Peyer's patch (tissue), 4 donors: ENCODE results near the gene KLHL2.

Experiments used
- CTCF ChIP-seq, 6 experiments: fragments of 450-650 bp in 4 of 6; fragments of 200-600 bp in 2 of 6; sonication (generic) in 1 of 6; IDR thresholded peaks; one replicate each; pipeline ENCODE4 v1.5.1; 2017 to 2019; ENCODE audit warnings: antibody characterized with exemption in 6 of 6, mild to moderate bottlenecking in 3 of 6, moderate library complexity in 1 of 6
- POLR2A ChIP-seq, 2 donors: fragments of 450-650 bp; IDR thresholded peaks; one replicate each; pipeline ENCODE4 v1.5.1; 2017; ENCODE audit warnings: antibody characterized with exemption in 2 of 2, mild to moderate bottlenecking in 2 of 2, moderate library complexity in 2 of 2

GRCh38 chr4:165177725-165178666 is 29.4 kb upstream of the KLHL2 start:
- TF ChIP-seq CTCF (IDR thresholded peaks at IDR 0.05) (no peak), POLR2A (IDR thresholded peaks at IDR 0.05) (no peak)
